ENCODE data around the gene MPDZ.
"Not testable (repeated sequence)": the region's sequence is repeated elsewhere in the genome, so short reads cannot be mapped to it uniquely, and the experiment has no call there.

MPDZ gene

GRCh38 chr9:13267743-13268142 lies 11.7 kb downstream of the MPDZ start:
- no peak for DNase-seq

- DNase-seq: no peak
Measured at GRCh38 chr9:13266167-13266566, 13.3 kb downstream of the MPDZ start.

- no peak for DNase-seq
Measured at GRCh38 chr9:13264788-13265187, 14.7 kb downstream of the MPDZ start.

- DNase-seq: no peak
Measured at GRCh38 chr9:13263511-13263910, 16.0 kb downstream of the MPDZ start.

- no peak for DNase-seq
Measured at GRCh38 chr9:13252852-13253251, 26.6 kb downstream of the MPDZ start.

GRCh38 chr9:13244181-13244580 lies 35.3 kb downstream of the MPDZ start:
- DNase-seq: no peak

GRCh38 chr9:13241283-13241682 lies 38.2 kb downstream of the MPDZ start:
- DNase-seq: no peak

- DNase-seq: no peak
Measured at GRCh38 chr9:13239660-13240059, 39.8 kb downstream of the MPDZ start.

- DNase-seq: no peak
Measured at GRCh38 chr9:13239208-13239607, 40.3 kb downstream of the MPDZ start.

- no peak for DNase-seq
Measured at GRCh38 chr9:13234932-13235331, 44.6 kb downstream of the MPDZ start.

GRCh38 chr9:13228431-13228830 lies 51.1 kb downstream of the MPDZ start:
- no peak for DNase-seq

GRCh38 chr9:13224366-13224765 lies 55.1 kb downstream of the MPDZ start:
- no peak for DNase-seq

- not testable (repeated sequence) for DNase-seq
Measured at GRCh38 chr9:13222733-13223132, 56.8 kb downstream of the MPDZ start.

GRCh38 chr9:13221741-13222140 lies 57.8 kb downstream of the MPDZ start:
- DNase-seq: no peak

GRCh38 chr9:13220837-13221236 lies 58.7 kb downstream of the MPDZ start:
- DNase-seq: no peak

- DNase-seq: no peak
Measured at GRCh38 chr9:13215791-13216554, 63.5 kb downstream of the MPDZ start.

- DNase-seq: no peak
Measured at GRCh38 chr9:13213998-13214397, 65.5 kb downstream of the MPDZ start.

GRCh38 chr9:13213337-13213736 lies 66.2 kb downstream of the MPDZ start:
- DNase-seq: no peak

GRCh38 chr9:13210306-13210705 lies 69.2 kb downstream of the MPDZ start:
- DNase-seq: no peak

GRCh38 chr9:13209498-13209897 lies 70.0 kb downstream of the MPDZ start:
- no peak for DNase-seq

GRCh38 chr9:13205824-13206223 lies 73.7 kb downstream of the MPDZ start:
- DNase-seq: no peak

GRCh38 chr9:13190040-13190439 lies 89.5 kb downstream of the MPDZ start:
- DNase-seq: no peak

GRCh38 chr9:13189362-13189761 lies 90.1 kb downstream of the MPDZ start:
- no peak for DNase-seq

- DNase-seq: no peak
Measured at GRCh38 chr9:13186774-13187173, 92.7 kb downstream of the MPDZ start.

- no peak for DNase-seq
Measured at GRCh38 chr9:13186091-13186490, 93.4 kb downstream of the MPDZ start.

All from activated naive CD4-positive, alpha-beta T cell treated with Interleukin-2 at 50 U/mL for 16 hours (primary cell).